Measurements from ENCODE around the gene MAP2. TPM values are rescaled to one million over a fixed set of nuclear protein-coding genes. Genes with fewer than 3 reads are reported as not detected.
"Not testable (repeated sequence)": the region's sequence is repeated elsewhere in the genome, so short reads cannot be mapped to it uniquely, and the experiment has no call there.

MAP2 gene
- total RNA-seq, 2 experiments from 2014 or later: 0.12 TPM; not detected in 1

DNA sequence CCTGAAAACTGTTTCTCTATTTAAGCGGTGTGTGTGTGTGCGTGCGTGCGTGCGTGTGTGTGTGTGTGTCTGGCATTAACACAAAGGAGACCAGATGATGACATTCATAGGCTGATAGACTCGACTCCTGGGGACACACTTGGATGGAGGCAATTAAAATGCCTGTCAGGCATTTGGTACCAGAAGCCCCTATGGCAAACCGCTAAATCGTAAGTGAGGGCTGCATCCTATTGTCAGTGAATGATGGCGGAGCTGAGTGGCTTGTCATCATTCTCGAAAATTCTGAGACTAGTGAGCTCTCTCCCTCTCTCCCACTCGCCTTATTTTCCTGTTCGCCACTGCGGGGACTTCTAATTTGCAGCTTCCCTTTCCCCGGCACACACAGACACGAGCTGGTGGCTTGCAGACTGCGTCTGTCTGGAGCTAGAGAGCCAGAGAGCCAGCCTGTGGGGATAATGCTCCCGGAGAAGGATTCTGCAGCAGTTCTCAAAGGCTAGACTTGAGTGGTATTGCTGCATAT is 155.4 kb downstream of the MAP2 start:
- H3K36me3 Mint-ChIP-seq (ENCODE audit: low read depth): no peaks in the 10 kb centered on the region
- no peak overlapping the region for H3K27ac Mint-ChIP-seq
- POLR2A ChIA-PET: no interaction called here
- H3K4me1 Mint-ChIP-seq: peaks cover 4% of the 10 kb centered on the region
- H3K27me3 Mint-ChIP-seq: peaks cover 2% of the 10 kb centered on the region
- DNase-seq: no peak
- peak overlapping the region; percentile 54 for H3K4me3 Mint-ChIP-seq
- H3K9me3 Mint-ChIP-seq: no peaks in the 10 kb centered on the region
- CTCF ChIA-PET: interaction anchor here (0.6 kb wide), 1 partner anchor 55 kb away, joined by 3 read pairs; no protein-coding TSS in a partner anchor

DNA sequence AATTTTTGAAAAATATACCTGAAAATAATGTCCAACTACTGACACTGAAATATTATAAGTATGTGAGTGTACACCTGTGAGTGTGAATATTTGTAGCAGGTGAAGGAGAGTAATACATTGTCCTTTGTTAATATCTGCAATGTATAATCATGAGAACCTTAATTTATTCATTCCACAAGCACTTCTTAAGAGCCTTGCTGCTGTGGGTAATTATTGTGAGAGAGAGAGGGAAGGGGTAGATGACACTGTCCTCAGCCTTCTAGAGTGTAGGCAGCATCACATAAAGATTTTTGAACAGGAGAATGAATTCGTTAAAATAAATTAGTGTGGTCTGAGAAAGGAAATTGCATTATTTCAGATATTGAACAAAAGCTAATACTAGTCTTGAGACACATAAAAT is 157.2 kb downstream of the MAP2 start:
- ChIA-PET POLR2A (no interaction called here), CTCF (no interaction called here)
- no peaks in the 10 kb centered on the region for H3K9me3 Mint-ChIP-seq
- H3K27ac Mint-ChIP-seq: no peak overlapping the region
- H3K36me3 Mint-ChIP-seq (ENCODE audit: low read depth): no peaks in the 10 kb centered on the region
- DNase-seq: no peak
- H3K4me3 Mint-ChIP-seq: no peak overlapping the region
- peaks cover 4% of the 10 kb centered on the region for H3K27me3 Mint-ChIP-seq
- peaks cover 4% of the 10 kb centered on the region for H3K4me1 Mint-ChIP-seq

DNA sequence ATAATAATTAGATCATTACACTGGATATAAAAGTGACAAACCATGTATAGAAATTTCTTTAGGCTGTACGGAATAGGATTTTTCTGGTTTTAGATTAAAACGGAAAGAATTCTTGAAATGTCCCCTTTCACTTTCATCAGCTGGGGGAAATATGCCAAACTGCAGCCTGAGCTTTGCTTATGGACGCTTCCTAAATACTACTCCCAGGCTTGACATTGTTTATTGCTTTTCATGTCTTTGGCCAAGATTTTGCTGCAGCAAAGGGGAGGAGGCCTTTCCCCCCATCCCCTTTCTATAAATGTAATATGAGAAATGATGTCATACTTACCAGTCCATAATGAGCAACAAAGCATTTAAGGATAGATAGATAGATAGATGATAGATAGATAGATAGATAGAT is 158.4 kb downstream of the MAP2 start:
- H3K4me1 Mint-ChIP-seq: peaks cover 4% of the 10 kb centered on the region
- DNase-seq: no peak
- no peaks in the 10 kb centered on the region for H3K9me3 Mint-ChIP-seq
- CTCF ChIA-PET: no interaction called here
- H3K27ac Mint-ChIP-seq: no peak overlapping the region
- POLR2A ChIA-PET: no interaction called here
- H3K36me3 Mint-ChIP-seq (ENCODE audit: low read depth): no peaks in the 10 kb centered on the region
- H3K4me3 Mint-ChIP-seq: no peak overlapping the region
- H3K27me3 Mint-ChIP-seq: peaks cover 4% of the 10 kb centered on the region

DNA sequence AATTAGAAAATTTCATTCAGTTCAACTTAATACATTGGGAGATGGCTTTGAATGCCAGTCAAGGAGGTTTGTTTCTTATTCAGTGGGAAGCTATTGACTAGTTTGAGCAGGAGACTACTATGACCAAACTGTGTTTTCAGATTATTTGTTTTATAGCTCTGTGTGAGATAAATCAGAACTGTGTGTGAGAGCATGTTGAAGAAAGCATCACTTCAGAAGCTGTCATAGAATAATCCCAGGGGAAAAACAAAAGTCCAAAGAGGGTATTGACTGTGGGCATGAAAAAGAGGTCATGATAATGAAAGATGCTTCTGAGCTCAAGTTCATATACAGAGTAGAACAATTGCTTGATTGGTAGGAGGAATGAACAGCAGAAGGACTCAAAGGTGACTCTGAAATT is 160.6 kb downstream of the MAP2 start:
- ChIA-PET POLR2A (no interaction called here), CTCF (no interaction called here)
- H3K36me3 Mint-ChIP-seq (ENCODE audit: low read depth): no peaks in the 10 kb centered on the region
- no peak overlapping the region for H3K27ac Mint-ChIP-seq
- H3K9me3 Mint-ChIP-seq: no peaks in the 10 kb centered on the region
- H3K4me3 Mint-ChIP-seq: no peak overlapping the region
- H3K27me3 Mint-ChIP-seq: peaks cover 4% of the 10 kb centered on the region
- DNase-seq: no peak
- H3K4me1 Mint-ChIP-seq: peaks cover 3% of the 10 kb centered on the region

DNA sequence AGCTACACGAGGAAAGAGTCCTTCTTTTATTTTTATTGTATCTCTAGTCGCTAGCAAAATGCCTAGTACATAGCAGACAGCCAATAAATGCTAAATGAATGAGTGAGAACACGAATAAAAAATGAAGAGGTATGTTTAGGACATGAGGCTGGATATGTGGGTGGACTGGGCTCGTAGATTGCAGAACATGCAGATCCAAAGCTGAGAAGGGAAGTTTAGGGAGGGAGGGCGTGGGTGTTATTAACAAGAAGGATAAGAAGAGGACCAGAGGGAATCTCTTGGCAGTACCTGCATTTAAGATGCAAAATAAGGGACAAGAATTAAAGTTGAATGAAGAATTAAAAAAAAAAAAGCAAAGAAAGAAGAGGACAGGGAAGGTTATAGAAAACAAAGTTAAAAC is 161.1 kb downstream of the MAP2 start:
- ChIA-PET CTCF (no interaction called here), POLR2A (no interaction called here)
- H3K27me3 Mint-ChIP-seq: peaks cover 4% of the 10 kb centered on the region
- no peaks in the 10 kb centered on the region for H3K9me3 Mint-ChIP-seq
- no peak overlapping the region for H3K4me3 Mint-ChIP-seq
- no peaks in the 10 kb centered on the region for H3K4me1 Mint-ChIP-seq
- H3K36me3 Mint-ChIP-seq (ENCODE audit: low read depth): no peaks in the 10 kb centered on the region
- H3K27ac Mint-ChIP-seq: no peak overlapping the region
- no peak for DNase-seq

DNA sequence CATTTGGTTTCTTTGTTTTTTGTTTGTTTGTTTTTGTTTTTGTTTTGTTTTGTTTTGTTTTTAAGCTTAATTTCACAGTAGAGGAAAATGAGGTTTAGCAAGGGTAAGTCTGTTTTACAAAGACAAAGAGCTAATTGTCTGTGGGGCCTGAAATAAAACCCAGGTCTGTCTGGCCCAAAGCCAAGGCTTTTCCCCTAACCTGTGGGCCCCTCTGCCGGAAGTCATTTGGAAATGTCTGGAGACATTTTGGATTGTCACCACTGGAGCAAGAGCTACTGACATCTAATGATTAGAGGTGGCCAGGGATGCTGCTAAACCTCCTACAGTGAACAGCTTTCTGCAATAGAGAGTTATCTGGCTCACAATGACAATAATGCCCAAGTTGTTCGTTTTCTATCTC is 167.2 kb downstream of the MAP2 start:
- no peak overlapping the region for H3K27ac Mint-ChIP-seq
- H3K27me3 Mint-ChIP-seq: no peaks in the 10 kb centered on the region
- no peaks in the 10 kb centered on the region for H3K4me1 Mint-ChIP-seq
- H3K9me3 Mint-ChIP-seq: no peaks in the 10 kb centered on the region
- DNase-seq: no peak
- ChIA-PET POLR2A (no interaction called here), CTCF (no interaction called here)
- H3K36me3 Mint-ChIP-seq (ENCODE audit: low read depth): no peaks in the 10 kb centered on the region
- H3K4me3 Mint-ChIP-seq: no peak overlapping the region

DNA sequence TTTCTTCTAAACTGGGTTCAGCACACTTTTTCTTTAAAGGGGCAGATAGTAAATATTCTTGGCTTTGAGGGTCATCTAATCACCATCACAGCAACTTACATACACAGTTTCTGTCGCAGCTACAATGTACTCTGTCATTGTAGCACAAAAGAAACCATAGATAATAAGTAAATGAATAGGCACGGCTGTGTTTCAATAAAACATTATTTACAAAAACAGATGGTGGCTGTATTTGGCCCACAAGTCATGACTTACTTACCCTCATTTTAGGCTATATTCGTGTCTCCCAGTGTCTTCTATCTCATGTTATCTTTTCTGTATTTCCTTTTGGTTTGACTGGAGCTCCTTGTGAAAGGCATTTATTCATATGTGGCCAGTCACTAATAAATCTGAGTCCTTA is 168.3 kb downstream of the MAP2 start:
- Mint-ChIP-seq H3K9me3 (no peaks in the 10 kb centered on the region), H3K4me1 (no peaks in the 10 kb centered on the region), H3K4me3 (no peak overlapping the region), H3K36me3 (ENCODE audit: low read depth) (no peaks in the 10 kb centered on the region), H3K27me3 (no peaks in the 10 kb centered on the region), H3K27ac (no peak overlapping the region)
- CTCF ChIA-PET: no interaction called here
- POLR2A ChIA-PET: no interaction called here
- DNase-seq: no peak

DNA sequence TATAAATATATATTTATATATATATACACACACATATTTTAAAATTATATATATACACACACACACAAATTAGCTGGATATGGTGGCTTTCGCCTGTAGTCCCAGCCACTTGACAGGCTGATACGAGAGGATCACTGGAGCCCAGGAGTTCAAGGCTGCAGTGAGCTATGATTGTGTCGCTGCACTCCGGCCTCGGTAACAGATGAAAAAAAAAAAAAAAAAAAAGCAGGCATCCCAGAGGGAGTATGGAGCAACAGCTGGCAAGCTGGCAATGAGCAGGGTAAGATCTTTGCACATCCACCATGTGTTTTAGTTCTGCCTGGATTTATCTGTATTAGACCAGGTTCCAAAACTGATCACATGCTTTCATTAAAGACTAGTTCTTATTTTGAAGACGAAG is 170.1 kb downstream of the MAP2 start:
- POLR2A ChIA-PET: no interaction called here
- no peak overlapping the region for H3K4me3 Mint-ChIP-seq
- H3K36me3 Mint-ChIP-seq (ENCODE audit: low read depth): no peaks in the 10 kb centered on the region
- no peak for DNase-seq
- no peaks in the 10 kb centered on the region for H3K9me3 Mint-ChIP-seq
- CTCF ChIA-PET: no interaction called here
- H3K4me1 Mint-ChIP-seq: no peaks in the 10 kb centered on the region
- no peak overlapping the region for H3K27ac Mint-ChIP-seq
- H3K27me3 Mint-ChIP-seq: no peaks in the 10 kb centered on the region

DNA sequence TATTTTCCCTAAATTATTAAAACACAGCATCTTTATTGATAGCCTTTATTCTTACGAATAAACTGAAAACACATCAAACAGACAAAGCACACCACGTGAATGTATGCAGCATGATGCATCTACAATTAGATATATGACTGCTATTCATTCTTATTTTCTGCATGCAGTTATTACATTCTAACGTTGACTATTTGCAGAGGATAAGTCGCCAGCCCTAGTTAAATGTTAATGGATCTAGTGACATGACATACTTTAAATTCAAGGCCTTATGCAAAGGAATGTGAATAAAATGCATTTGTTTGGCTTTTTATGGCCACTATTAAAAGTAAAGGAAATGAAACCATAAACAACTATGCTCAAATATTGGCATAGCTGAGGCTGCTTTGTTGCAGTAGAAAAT is 172.4 kb downstream of the MAP2 start:
- ChIA-PET CTCF (no interaction called here), POLR2A (no interaction called here)
- H3K36me3 Mint-ChIP-seq (ENCODE audit: low read depth): no peaks in the 10 kb centered on the region
- no peaks in the 10 kb centered on the region for H3K4me1 Mint-ChIP-seq
- no peak overlapping the region for H3K27ac Mint-ChIP-seq
- H3K4me3 Mint-ChIP-seq: no peak overlapping the region
- H3K27me3 Mint-ChIP-seq: no peaks in the 10 kb centered on the region
- no peaks in the 10 kb centered on the region for H3K9me3 Mint-ChIP-seq
- DNase-seq: no peak

DNA sequence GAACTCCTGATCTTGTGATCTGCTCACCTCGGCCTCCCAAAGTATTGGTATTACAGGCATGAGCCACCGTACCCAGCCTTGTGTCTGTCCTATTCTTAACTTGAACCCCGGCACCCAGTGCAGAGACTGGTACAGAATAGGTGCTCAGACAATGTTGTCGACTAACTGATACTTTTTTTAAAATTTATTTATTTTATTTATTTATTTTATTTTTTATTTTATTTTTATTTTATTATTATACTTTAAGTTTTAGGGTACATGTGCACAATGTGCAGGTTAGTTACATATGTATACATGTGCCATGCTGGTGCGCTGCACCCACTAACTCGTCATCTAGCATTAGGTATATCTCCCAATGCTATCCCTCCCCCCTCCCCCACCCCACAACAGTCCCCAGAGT is 174.4 kb downstream of the MAP2 start:
- H3K27me3 Mint-ChIP-seq; H3K9me3 Mint-ChIP-seq; H3K4me1 Mint-ChIP-seq; DNase-seq; POLR2A ChIA-PET; H3K36me3 Mint-ChIP-seq (ENCODE audit: low read depth); CTCF ChIA-PET; H3K27ac Mint-ChIP-seq; H3K4me3 Mint-ChIP-seq: not testable (repeated sequence)

DNA sequence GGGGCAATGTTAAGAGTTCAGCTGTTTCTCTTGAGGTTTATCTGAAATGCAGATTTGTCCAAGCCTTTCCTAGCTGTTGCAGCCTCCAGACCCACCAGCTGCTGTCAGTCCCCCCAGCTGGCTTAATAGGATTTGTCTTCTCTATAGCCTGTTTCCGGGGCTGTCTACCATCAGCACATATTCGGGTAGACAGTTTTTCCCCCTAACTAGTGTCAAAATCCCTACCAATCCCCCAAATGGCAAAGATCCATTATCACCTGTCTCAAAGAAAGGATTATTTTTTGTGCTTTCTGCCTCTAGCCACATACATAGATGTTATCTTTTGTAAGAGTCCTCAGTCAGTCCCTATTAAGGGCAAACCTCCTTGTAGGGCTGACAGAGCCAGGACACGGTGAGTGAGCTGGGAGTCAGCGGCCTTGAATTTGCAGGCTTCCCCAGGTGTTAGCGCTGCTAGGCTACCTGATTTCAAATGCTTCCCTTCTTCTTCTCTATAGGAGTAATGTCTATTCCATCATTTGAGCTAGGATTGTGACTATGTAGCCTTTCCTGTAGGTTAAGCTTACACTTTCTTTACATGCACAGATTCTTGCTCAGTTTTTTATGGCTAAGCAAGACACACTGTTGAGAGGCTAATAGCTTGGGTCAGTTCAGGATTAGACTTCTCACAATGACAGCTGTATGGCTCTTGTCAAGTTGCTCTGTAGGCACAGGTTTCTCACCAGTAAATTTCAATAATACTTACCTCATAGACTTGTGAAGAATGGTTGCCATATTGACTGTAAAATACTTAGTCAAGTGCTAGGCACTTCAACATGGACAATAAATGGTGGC is 176.7 kb downstream of the MAP2 start:
- POLR2A ChIA-PET: no interaction called here
- Mint-ChIP-seq H3K27me3 (no peaks in the 10 kb centered on the region), H3K4me3 (no peak overlapping the region), H3K9me3 (no peaks in the 10 kb centered on the region), H3K4me1 (no peaks in the 10 kb centered on the region), H3K36me3 (ENCODE audit: low read depth) (no peaks in the 10 kb centered on the region), H3K27ac (no peak overlapping the region)
- CTCF ChIA-PET: no interaction called here
- no peak for DNase-seq

DNA sequence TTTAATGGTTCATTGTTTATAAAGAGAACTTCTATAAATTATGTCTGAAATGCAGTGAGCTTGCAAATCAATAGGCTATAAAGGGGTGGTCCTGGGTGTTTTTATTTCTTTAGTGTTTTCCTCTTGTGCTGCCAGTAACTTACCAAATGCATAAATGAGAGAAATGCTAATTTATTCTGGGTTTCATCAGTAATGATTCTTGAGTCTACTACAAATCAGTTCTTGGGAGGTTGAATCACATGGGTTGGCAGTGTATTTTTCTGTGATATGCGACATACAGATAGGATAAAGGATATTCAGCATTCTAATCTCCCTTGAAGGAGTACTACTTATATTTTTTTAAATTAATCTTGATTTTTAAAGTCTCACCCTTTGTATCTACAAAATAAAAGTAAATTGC is 177.7 kb downstream of the MAP2 start:
- Mint-ChIP-seq H3K9me3 (no peaks in the 10 kb centered on the region), H3K4me3 (no peak overlapping the region), H3K27ac (no peak overlapping the region), H3K36me3 (ENCODE audit: low read depth) (no peaks in the 10 kb centered on the region), H3K4me1 (no peaks in the 10 kb centered on the region), H3K27me3 (no peaks in the 10 kb centered on the region)
- CTCF ChIA-PET: no interaction called here
- POLR2A ChIA-PET: no interaction called here
- no peak for DNase-seq

DNA sequence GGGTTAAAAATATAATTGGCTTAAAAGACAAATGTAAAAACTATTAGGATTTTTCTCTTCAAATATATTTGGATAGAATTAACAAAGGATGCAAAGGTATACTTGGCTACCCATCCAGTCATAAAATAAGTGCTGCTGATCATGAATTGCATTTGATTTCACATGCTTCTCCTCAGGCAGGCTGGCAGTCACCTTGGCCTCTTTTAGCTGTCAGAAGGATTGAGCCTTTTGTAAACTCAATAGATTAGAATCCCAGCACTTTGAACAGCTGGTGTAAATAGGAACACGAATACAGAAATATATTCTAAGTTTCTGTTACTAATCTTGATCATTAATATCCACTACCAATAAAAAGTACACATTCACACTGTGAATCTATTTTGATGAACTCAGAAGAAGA is 178.4 kb downstream of the MAP2 start:
- no peaks in the 10 kb centered on the region for H3K9me3 Mint-ChIP-seq

DNA sequence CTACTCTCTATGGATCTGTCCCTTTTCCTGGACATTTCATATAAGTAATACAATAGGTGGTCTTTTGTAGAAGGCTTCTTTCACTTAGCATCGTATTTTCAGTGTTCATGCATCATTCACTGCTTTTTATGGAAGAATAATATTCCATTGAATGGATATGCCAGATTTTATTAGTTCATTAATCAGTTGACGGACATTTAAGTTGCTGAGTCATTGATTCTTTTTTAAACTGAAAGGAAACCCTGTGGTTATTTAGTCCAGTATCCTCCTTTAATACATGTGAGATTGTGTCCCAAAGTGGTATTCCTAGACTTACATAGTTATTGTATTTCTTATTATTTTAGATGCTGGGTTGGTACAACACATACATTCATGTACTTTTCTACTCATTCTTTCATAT is 185.7 kb downstream of the MAP2 start:
- DNase-seq: no peak
- Mint-ChIP-seq H3K27ac (no peak overlapping the region), H3K4me1 (no peaks in the 10 kb centered on the region), H3K27me3 (no peaks in the 10 kb centered on the region), H3K9me3 (no peaks in the 10 kb centered on the region), H3K36me3 (ENCODE audit: low read depth) (no peaks in the 10 kb centered on the region), H3K4me3 (no peak overlapping the region)
- ChIA-PET CTCF (no interaction called here), POLR2A (no interaction called here)

More for the DNA sequence above, 178.4 kb downstream of the MAP2 start:
- Mint-ChIP-seq H3K4me1 (no peaks in the 10 kb centered on the region), H3K4me3 (no peak overlapping the region), H3K27ac (no peak overlapping the region), H3K36me3 (ENCODE audit: low read depth) (no peaks in the 10 kb centered on the region), H3K27me3 (no peaks in the 10 kb centered on the region)
- ChIA-PET POLR2A (no interaction called here), CTCF (no interaction called here)
- DNase-seq: no peak
